GM12878 (cell line): Measurements from ENCODE around the gene CIDEA. TPM values are rescaled to one million over a fixed set of nuclear protein-coding genes. Genes with fewer than 3 reads are reported as not detected.

Experiments
- ATAC-seq: fragments of 200-7000 bp; cut with Tn5 transposase; 3 replicates; pipeline ENCODE4 v1.9.1; 2020; ENCODE audit warnings: mild to moderate bottlenecking, moderate library complexity
- BruUV-seq: library from RNA; stranded (reverse); fragments of 400-500 nt; replicated peaks from 2 replicates; lab custom pipeline; 2021; lab: Mats Ljungman, UMichigan
- CTCF ChIA-PET: fragments of 300-600 bp; sonication (Branson Sonifier 250); formaldehyde crosslinking; extraction: SDS; loops from one replicate; lab custom pipeline; 2021; ENCODE audit warnings: inconsistent platforms; lab: Yijun Ruan, JAX
- POLR2A ChIA-PET: fragments of 350-600 bp; formaldehyde crosslinking; extraction: SDS; loops from one replicate; lab custom pipeline; 2021; ENCODE audit warnings: inconsistent platforms; lab: Charles Lee
- RAD21 ChIA-PET: fragments of 300-600 bp; sonication (Branson Sonifier 250); formaldehyde crosslinking; loops from one replicate; lab custom pipeline; 2023; ENCODE audit warnings: antibody characterized with exemption; ENCODE audit not compliant: unreplicated experiment; lab: Charles Lee
- SMC1A ChIA-PET: fragments of 300-600 bp; sonication (Branson Sonifier 250); formaldehyde crosslinking; loops from one replicate; lab custom pipeline; 2023; ENCODE audit not compliant: unreplicated experiment, uncharacterized antibody; lab: Charles Lee
- DNase-seq: peaks from one replicate; pipeline ENCODE4 v3.0.0-alpha.2; 2011; ENCODE audit warnings: low read depth, low spot score
- FAIRE-seq: peaks from 3 replicates; lab custom pipeline; 2011; peaks lifted over from hg19 to GRCh38; lab: Jason Lieb, UNC
- H2AFZ ChIP-seq: 2 replicates; pipeline ENCODE4 v1.6.0; 2011; ENCODE audit warnings: low read depth, low read length, control low read depth; ENCODE audit not compliant: control insufficient read depth
- H3K27ac ChIP-seq: 2 replicates; pipeline ENCODE4 v1.5.1; 2011; ENCODE audit warnings: control low read depth; ENCODE audit not compliant: control insufficient read depth, insufficient read depth
- H3K27me3 ChIP-seq, 2 experiments: replicated peaks in 1 of 2; 2 replicates each; pipeline versions ENCODE4 v1.6.0 to v1.6.1; 2011; ENCODE audit warnings: low read length in 1 of 2; ENCODE audit not compliant: control insufficient read depth in 2 of 2, insufficient read depth in 2 of 2
- H3K36me3 ChIP-seq, 2 experiments: 2 replicates each; pipeline ENCODE4 v1.5.1; 2011; ENCODE audit warnings: low read length in 1 of 2; ENCODE audit not compliant: control insufficient read depth in 2 of 2, insufficient read depth in 2 of 2
- H3K4me1 ChIP-seq: 2 replicates; pipeline ENCODE4 v1.6.1; 2011; ENCODE audit warnings: mild to moderate bottlenecking, low read length, moderate library complexity, mixed read lengths; ENCODE audit not compliant: control insufficient read depth, insufficient read depth
- H3K4me2 ChIP-seq: 2 replicates; pipeline ENCODE4 v1.6.0; 2011; ENCODE audit warnings: control low read depth; ENCODE audit not compliant: control insufficient read depth, insufficient read depth
- H3K4me3 ChIP-seq: fragments of 200-600 bp; sonication (generic); 2 replicates; pipeline ENCODE4 v1.5.1; 2016
- H3K79me2 ChIP-seq: 2 replicates; pipeline ENCODE4 v1.6.0; 2011; ENCODE audit warnings: low read length; ENCODE audit not compliant: control insufficient read depth, insufficient read depth
- H3K9ac ChIP-seq: 2 replicates; pipeline ENCODE4 v1.8.0; 2011; ENCODE audit warnings: low read length, control low read depth, mixed read lengths; ENCODE audit not compliant: control insufficient read depth, insufficient read depth
- H3K9me3 ChIP-seq: replicated peaks from 3 replicates; pipeline ENCODE4 v1.5.1; 2011; ENCODE audit warnings: mild to moderate bottlenecking, low read length; ENCODE audit not compliant: control insufficient read depth, insufficient read depth
- H4K20me1 ChIP-seq: 2 replicates; pipeline ENCODE4 v1.6.0; 2011; ENCODE audit not compliant: control insufficient read depth, insufficient read depth
- DPF2 ChIP-seq: fragments of 450-650 bp; IDR thresholded peaks from 2 replicates; pipeline ENCODE4 v1.6.1; 2017; ENCODE audit warnings: mild to moderate bottlenecking
- JUNB ChIP-seq: IDR thresholded peaks from 2 replicates; pipeline ENCODE4 v1.6.1; 2016; ENCODE audit warnings: antibody characterized with exemption, mild to moderate bottlenecking
- MEF2B ChIP-seq: fragments of 450-650 bp; IDR thresholded peaks from 2 replicates; pipeline ENCODE4 v1.6.1; 2018; ENCODE audit warnings: mild to moderate bottlenecking, moderate library complexity; ENCODE audit not compliant: partially characterized antibody, poor library complexity, severe bottlenecking
- MYB ChIP-seq: fragments of 150-350 bp; IDR thresholded peaks from 2 replicates; pipeline ENCODE4 v1.6.1; 2014; ENCODE audit warnings: mild to moderate bottlenecking, low read depth, low read length, borderline replicate concordance
- NFIC ChIP-seq: IDR thresholded peaks from 2 replicates; pipeline ENCODE4 v1.6.1; 2012; ENCODE audit warnings: low read depth, mild to moderate bottlenecking, inconsistent platforms, low read length, moderate library complexity
- RELA ChIP-seq: fragments of 450-650 bp; IDR thresholded peaks from 2 replicates; pipeline ENCODE4 v1.8.0; 2014; ENCODE audit warnings: borderline replicate concordance; ENCODE audit not compliant: partially characterized antibody
- SIN3A ChIP-seq: IDR thresholded peaks from 2 replicates; pipeline ENCODE4 v1.6.1; 2012; ENCODE audit warnings: low read depth, low read length, improper control_type of control experiment
- SIX5 ChIP-seq: IDR thresholded peaks from 2 replicates; pipeline ENCODE4 v1.6.1; 2011; ENCODE audit warnings: mild to moderate bottlenecking, low read depth, low read length, moderate library complexity; ENCODE audit not compliant: severe bottlenecking
- SMAD1 ChIP-seq: fragments of 450-650 bp; IDR thresholded peaks from 2 replicates; pipeline ENCODE4 v1.6.1; 2018; ENCODE audit warnings: mild to moderate bottlenecking, low read depth; ENCODE audit not compliant: partially characterized antibody
- TCF7 ChIP-seq: IDR thresholded peaks from 2 replicates; pipeline ENCODE4 v1.6.1; 2014; ENCODE audit warnings: antibody characterized with exemption, borderline replicate concordance
- ZNF622 ChIP-seq: fragments of 450-650 bp; IDR thresholded peaks from 2 replicates; pipeline ENCODE4 v1.6.1; 2017; ENCODE audit warnings: mild to moderate bottlenecking, inconsistent platforms
- WGBS: methylation state at CpG from one replicate; pipeline ENCODE4 v1.1.6; 2016; ENCODE audit warnings: low lambda C conversion rate; ENCODE audit not compliant: insufficient replicate concordance, insufficient coverage; ENCODE audit errors: missing lambda C conversion rate; 5-methylcytosine and 5-hydroxymethylcytosine counted together
- in situ Hi-C: fragments of 300-500 bp; cut with MboI; formaldehyde crosslinking; loops from 9 replicates; pipeline ENCODE4 v1.14.3; 2018; ENCODE audit warnings: mixed read lengths
- intact Hi-C: fragments of 100-400 bp; cut with micrococcal nuclease; formaldehyde crosslinking; loops from one replicate; pipeline ENCODE4 v1.14.2; 2022; ENCODE audit not compliant: unreplicated experiment
- polyA plus RNA-seq, 11 experiments: library from polyadenylated mRNA; depleted of rRNA in 4 of 11; unstranded in 6 of 11; stranded (reverse) in 5 of 11; fragments of >200 nt; fragmentation: Nextera tagmentation in 4 of 11; fragmentation: Illumina TruSeq in 1 of 11; extraction: Ambion mirVana in 4 of 11; extraction: Trizol in 1 of 11; gene quantifications; 1 replicate in 1 of 11; 2 replicates in 10 of 11; pipeline versions ENCODE4 v1.2.1 to v1.2.3, GENCODE V29; 2011 to 2016; ENCODE audit warnings: inconsistent platforms in 2 of 11, missing spikeins in 2 of 11, low read depth in 1 of 11
- total RNA-seq, 4 experiments: library from RNA; depleted of rRNA in 3 of 4; stranded (reverse); fragments of >200 nt in 3 of 4; fragmentation: Illumina TruSeq in 1 of 4; extraction: Trizol in 1 of 4; gene quantifications; 2 replicates each; pipeline versions ENCODE4 v1.2.1 to v1.2.3, GENCODE V29; 2013 to 2021
- TF ChIP-seq, protein P1 (sequence below): IDR thresholded peaks from 2 replicates; pipeline ENCODE4 v1.6.1; 2011; ENCODE audit warnings: borderline replicate concordance, low read depth, mild to moderate bottlenecking, moderate library complexity, low read length; ENCODE audit not compliant: insufficient read depth, poor library complexity, severe bottlenecking
- TF ChIP-seq, protein P2 (sequence below): fragments of 150-350 bp; IDR thresholded peaks from 2 replicates; pipeline ENCODE4 v1.6.1; 2014; ENCODE audit warnings: mild to moderate bottlenecking, low read depth, low read length
- TF ChIP-seq, protein P3 (sequence below): fragments of 450-650 bp; IDR thresholded peaks from 2 replicates; pipeline ENCODE4 v1.6.1; 2017; ENCODE audit warnings: mild to moderate bottlenecking, moderate library complexity

The CIDEA gene
- total and polyA plus RNA-seq, 10 of the 15 experiments (the other 5 are each of a cell fraction or from before 2014, with no cell fraction given): not detected

DNA sequence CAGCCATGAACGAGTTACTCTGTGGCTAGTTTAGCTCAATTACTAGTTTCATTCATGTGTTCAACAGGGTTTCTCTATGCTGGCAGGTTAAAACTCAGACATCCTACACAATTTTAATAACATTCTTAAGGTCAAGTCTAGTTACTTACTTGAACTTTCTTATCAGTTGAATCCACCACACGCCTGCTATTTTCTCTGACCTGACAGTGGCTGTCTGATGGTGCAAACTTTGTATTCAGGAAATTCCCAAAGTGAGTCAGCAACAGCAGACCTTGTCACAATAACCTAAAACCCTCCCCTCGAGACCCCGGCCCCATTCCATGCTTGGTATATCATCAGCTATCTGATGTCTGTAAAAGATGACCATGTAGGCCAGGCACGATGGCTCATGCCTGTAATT, 20.8 kb upstream of the CIDEA start (continued):
- no peak for TF ChIP-seq ZNF622
- TF ChIP-seq, protein P1, sequence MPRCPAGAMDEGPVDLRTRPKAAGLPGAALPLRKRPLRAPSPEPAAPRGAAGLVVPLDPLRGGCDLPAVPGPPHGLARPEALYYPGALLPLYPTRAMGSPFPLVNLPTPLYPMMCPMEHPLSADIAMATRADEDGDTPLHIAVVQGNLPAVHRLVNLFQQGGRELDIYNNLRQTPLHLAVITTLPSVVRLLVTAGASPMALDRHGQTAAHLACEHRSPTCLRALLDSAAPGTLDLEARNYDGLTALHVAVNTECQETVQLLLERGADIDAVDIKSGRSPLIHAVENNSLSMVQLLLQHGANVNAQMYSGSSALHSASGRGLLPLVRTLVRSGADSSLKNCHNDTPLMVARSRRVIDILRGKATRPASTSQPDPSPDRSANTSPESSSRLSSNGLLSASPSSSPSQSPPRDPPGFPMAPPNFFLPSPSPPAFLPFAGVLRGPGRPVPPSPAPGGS: no peak
- TF ChIP-seq RELA: no peak
- TF ChIP-seq SIN3A: no peak
- no peak for TF ChIP-seq TCF7
- no peak for TF ChIP-seq NFIC
- TF ChIP-seq MEF2B: no peak
- TF ChIP-seq DPF2: no peak

DNA sequence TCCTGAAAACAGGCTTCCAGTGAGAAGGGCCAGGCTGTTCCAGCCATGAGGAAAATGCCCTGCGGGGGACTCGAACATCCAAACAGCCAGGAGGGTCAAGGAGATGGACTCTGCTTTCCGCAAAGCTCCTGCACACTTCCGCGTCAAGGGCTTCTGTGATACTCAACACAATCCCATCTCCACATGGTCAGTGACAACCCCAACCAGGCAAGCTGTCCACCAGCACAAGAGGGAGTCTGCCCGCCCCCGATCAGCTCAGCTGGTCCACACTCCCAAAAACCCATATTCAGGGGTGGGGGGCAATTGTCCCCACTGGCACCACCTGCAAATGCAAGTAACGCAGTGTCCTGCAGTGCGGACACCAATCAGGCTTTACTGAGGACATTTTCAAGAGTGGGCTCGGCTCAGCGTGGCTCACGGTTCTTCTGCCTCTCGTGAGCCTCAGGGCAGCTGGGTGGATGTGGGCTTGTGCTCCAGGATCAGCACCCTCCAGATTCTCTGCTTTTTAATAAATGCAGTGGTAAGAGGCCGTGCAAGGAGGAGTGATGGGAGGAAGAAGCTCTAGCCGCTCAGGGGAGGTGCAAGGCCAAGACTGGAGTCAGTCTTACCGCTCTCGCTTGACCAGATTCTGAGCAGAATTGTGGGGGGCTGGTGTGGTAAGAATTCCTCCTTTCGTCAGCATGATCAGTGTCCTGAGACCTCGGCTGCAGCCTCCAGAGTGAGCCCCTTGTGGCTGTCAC, 19.5 kb upstream of the CIDEA start:
- DNase-seq: no peak
- FAIRE-seq: no peak
- intact Hi-C loops (no loop called here), in situ Hi-C loops (loop anchor here (10.0 kb wide), 1 partner anchor 140 kb away; the partner anchor contains the start of gene ANKRD62)
- Histone ChIP-seq H3K4me2 (no peak overlapping the region), H3K9ac (no peak overlapping the region), H3K36me3 (no peaks in the 10 kb centered on the region), H3K27me3 (no peaks in the 10 kb centered on the region; a peak in 1 of 4 replicates), H2AFZ (no peak overlapping the region), H3K27ac (no peak overlapping the region), H3K79me2 (no peaks in the 10 kb centered on the region), H3K9me3 (no peaks in the 10 kb centered on the region; the same call in 2 of the 3 replicates), H3K4me3 (no peak overlapping the region), H4K20me1 (no peaks in the 10 kb centered on the region), H3K4me1 (peaks cover 3% of the 10 kb centered on the region; the same call in 1 of the 2 replicates)
- POLR2A ChIA-PET: no interaction called here
- CTCF ChIA-PET: interaction anchor here (0.5 kb wide), 1 partner anchor 34 kb away, joined by 3 read pairs; no protein-coding TSS in a partner anchor
- RAD21 ChIA-PET: no interaction called here
- no peak for ATAC-seq
- SMC1A ChIA-PET: interaction anchor here (0.7 kb wide), 1 partner anchor 1511 kb away, joined by 4 read pairs; no protein-coding TSS in a partner anchor
- BruUV-seq: no TSS peak
- WGBS: 44% methylated on average over 19 of the region's 19 CpGs
- TF ChIP-seq, protein P2, sequence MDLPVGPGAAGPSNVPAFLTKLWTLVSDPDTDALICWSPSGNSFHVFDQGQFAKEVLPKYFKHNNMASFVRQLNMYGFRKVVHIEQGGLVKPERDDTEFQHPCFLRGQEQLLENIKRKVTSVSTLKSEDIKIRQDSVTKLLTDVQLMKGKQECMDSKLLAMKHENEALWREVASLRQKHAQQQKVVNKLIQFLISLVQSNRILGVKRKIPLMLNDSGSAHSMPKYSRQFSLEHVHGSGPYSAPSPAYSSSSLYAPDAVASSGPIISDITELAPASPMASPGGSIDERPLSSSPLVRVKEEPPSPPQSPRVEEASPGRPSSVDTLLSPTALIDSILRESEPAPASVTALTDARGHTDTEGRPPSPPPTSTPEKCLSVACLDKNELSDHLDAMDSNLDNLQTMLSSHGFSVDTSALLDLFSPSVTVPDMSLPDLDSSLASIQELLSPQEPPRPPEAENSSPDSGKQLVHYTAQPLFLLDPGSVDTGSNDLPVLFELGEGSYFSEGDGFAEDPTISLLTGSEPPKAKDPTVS: no peak
- TF ChIP-seq MYB (no peak), SMAD1 (no peak), SIX5 (no peak), JUNB (no peak)
- TF ChIP-seq, protein P3, sequence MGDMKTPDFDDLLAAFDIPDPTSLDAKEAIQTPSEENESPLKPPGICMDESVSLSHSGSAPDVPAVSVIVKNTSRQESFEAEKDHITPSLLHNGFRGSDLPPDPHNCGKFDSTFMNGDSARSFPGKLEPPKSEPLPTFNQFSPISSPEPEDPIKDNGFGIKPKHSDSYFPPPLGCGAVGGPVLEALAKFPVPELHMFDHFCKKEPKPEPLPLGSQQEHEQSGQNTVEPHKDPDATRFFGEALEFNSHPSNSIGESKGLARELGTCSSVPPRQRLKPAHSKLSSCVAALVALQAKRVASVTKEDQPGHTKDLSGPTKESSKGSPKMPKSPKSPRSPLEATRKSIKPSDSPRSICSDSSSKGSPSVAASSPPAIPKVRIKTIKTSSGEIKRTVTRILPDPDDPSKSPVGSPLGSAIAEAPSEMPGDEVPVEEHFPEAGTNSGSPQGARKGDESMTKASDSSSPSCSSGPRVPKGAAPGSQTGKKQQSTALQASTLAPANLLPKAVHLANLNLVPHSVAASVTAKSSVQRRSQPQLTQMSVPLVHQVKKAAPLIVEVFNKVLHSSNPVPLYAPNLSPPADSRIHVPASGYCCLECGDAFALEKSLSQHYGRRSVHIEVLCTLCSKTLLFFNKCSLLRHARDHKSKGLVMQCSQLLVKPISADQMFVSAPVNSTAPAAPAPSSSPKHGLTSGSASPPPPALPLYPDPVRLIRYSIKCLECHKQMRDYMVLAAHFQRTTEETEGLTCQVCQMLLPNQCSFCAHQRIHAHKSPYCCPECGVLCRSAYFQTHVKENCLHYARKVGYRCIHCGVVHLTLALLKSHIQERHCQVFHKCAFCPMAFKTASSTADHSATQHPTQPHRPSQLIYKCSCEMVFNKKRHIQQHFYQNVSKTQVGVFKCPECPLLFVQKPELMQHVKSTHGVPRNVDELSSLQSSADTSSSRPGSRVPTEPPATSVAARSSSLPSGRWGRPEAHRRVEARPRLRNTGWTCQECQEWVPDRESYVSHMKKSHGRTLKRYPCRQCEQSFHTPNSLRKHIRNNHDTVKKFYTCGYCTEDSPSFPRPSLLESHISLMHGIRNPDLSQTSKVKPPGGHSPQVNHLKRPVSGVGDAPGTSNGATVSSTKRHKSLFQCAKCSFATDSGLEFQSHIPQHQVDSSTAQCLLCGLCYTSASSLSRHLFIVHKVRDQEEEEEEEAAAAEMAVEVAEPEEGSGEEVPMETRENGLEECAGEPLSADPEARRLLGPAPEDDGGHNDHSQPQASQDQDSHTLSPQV: no peak
